ENCODE results near the gene PRDM2. TPM values are rescaled to one million over a fixed set of nuclear protein-coding genes. Genes with fewer than 3 reads are reported as not detected.

The PRDM2 gene
- total and polyA plus RNA-seq, 2 donors (not counting 1 experiment from before 2014, with no cell fraction given), result 9.1 to 11.6 TPM

DNA sequence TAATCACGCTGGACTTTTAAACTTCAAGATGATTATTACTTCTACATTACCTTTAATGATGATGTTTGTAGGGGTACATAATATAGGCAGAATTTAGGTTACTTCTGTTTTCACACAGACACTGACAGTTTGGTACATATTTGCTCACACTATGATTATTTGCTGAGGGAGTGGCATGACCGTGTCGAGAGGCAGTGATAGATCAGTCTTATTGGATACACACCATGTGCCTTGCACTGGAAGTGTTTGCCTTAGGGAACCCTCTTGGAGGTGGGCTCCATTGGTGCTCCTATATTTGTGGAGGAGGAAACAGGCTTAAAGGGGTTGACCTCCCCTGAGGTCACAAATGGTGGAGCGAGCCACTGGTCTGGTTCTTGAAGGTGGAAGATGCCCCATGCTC is 132.1 kb downstream of the PRDM2 start:
- Histone ChIP-seq H3K9ac (ENCODE audit: insufficient read depth, low read length) (no peak overlapping the region), H3K36me3 (ENCODE audit: control insufficient read depth, insufficient read depth, low read length) (no peaks in the 10 kb centered on the region), H3K4me3 (replicated peaks in 1 of 4; ENCODE audit: control extremely low read depth in 1 of 4, insufficient read depth in 1 of 4, low read depth in 3 of 4, low read length in 4 of 4) (no peak overlapping the region), H3K27me3 (ENCODE audit: control insufficient read depth, insufficient read depth, low read length) (no peaks in the 10 kb centered on the region), H2AFZ (ENCODE audit: low read length) (no peak overlapping the region), H3K4me2 (ENCODE audit: extremely low read depth, insufficient read depth, low read length) (no peak overlapping the region), H3K79me2 (ENCODE audit: control insufficient read depth, insufficient read depth, low read length) (no peaks in the 10 kb centered on the region), H3K27ac (ENCODE audit: insufficient read depth, low read length) (no peak overlapping the region), H3K9me3 (ENCODE audit: control insufficient read depth, insufficient read depth, low read depth, low read length) (no peaks in the 10 kb centered on the region), H3K4me1 (ENCODE audit: control insufficient read depth, extremely low read depth, insufficient read depth, low read length) (no peaks in the 10 kb centered on the region), H4K20me1 (ENCODE audit: control insufficient read depth, extremely low read depth, insufficient read depth, low read length) (no peaks in the 10 kb centered on the region)
- TF ChIP-seq EZH2 (IDR thresholded peaks at IDR 0.05; ENCODE audit: low read length, missing control alignments), result no peak
- TF ChIP-seq, protein P1, sequence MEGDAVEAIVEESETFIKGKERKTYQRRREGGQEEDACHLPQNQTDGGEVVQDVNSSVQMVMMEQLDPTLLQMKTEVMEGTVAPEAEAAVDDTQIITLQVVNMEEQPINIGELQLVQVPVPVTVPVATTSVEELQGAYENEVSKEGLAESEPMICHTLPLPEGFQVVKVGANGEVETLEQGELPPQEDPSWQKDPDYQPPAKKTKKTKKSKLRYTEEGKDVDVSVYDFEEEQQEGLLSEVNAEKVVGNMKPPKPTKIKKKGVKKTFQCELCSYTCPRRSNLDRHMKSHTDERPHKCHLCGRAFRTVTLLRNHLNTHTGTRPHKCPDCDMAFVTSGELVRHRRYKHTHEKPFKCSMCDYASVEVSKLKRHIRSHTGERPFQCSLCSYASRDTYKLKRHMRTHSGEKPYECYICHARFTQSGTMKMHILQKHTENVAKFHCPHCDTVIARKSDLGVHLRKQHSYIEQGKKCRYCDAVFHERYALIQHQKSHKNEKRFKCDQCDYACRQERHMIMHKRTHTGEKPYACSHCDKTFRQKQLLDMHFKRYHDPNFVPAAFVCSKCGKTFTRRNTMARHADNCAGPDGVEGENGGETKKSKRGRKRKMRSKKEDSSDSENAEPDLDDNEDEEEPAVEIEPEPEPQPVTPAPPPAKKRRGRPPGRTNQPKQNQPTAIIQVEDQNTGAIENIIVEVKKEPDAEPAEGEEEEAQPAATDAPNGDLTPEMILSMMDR (conservative IDR thresholded peaks at IDR 0.05 in 1 of 2, IDR thresholded peaks at IDR 0.05 in 1 of 2; ENCODE audit: low read depth in 1 of 2, low read length in 2 of 2), result no peak
- no peak for DNase-seq (ENCODE audit: low read depth in 2 of 2)

DNA sequence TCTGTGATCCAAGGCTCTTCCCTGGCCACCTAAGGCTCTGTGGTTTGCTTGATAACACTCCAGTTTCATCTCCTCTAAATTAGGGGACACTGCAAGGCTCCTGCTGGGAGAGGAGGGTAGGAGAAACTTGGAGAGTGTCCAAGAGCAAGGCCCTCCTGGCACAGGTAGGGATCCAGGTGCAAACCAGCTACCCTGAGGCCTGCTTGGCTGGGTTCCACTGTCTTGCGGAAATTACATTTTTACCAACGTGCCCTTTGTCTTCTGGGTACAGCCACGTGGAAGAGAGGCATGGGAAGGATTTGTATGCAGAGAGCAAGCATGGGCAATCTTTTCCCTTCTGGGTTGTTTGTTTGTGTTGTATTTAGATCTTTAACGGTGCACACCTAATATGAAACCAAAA is 132.5 kb downstream of the PRDM2 start:
- H2AFZ ChIP-seq (ENCODE audit: low read length), result no peak overlapping the region
- no peaks in the 10 kb centered on the region for H3K79me2 ChIP-seq (ENCODE audit: control insufficient read depth, insufficient read depth, low read length)
- no peak overlapping the region for H3K27ac ChIP-seq (ENCODE audit: insufficient read depth, low read length)
- no peak overlapping the region for H3K4me2 ChIP-seq (ENCODE audit: extremely low read depth, insufficient read depth, low read length)
- H3K9me3 ChIP-seq (ENCODE audit: control insufficient read depth, insufficient read depth, low read depth, low read length), result no peaks in the 10 kb centered on the region
- no peak for DNase-seq (ENCODE audit: low read depth in 2 of 2)
- no peaks in the 10 kb centered on the region for H3K4me1 ChIP-seq (ENCODE audit: control insufficient read depth, extremely low read depth, insufficient read depth, low read length)
- TF ChIP-seq, protein P1 (conservative IDR thresholded peaks at IDR 0.05 in 1 of 2, IDR thresholded peaks at IDR 0.05 in 1 of 2; ENCODE audit: low read depth in 1 of 2, low read length in 2 of 2), result no peak
- no peak for TF ChIP-seq EZH2 (IDR thresholded peaks at IDR 0.05; ENCODE audit: low read length, missing control alignments)
- no peak overlapping the region for H3K9ac ChIP-seq (ENCODE audit: insufficient read depth, low read length)
- no peaks in the 10 kb centered on the region for H4K20me1 ChIP-seq (ENCODE audit: control insufficient read depth, extremely low read depth, insufficient read depth, low read length)
- H3K36me3 ChIP-seq (ENCODE audit: control insufficient read depth, insufficient read depth, low read length), result no peaks in the 10 kb centered on the region
- no peaks in the 10 kb centered on the region for H3K27me3 ChIP-seq (ENCODE audit: control insufficient read depth, insufficient read depth, low read length)
- H3K4me3 ChIP-seq (replicated peaks in 1 of 4; ENCODE audit: control extremely low read depth in 1 of 4, insufficient read depth in 1 of 4, low read depth in 3 of 4, low read length in 4 of 4), result no peak overlapping the region

DNA sequence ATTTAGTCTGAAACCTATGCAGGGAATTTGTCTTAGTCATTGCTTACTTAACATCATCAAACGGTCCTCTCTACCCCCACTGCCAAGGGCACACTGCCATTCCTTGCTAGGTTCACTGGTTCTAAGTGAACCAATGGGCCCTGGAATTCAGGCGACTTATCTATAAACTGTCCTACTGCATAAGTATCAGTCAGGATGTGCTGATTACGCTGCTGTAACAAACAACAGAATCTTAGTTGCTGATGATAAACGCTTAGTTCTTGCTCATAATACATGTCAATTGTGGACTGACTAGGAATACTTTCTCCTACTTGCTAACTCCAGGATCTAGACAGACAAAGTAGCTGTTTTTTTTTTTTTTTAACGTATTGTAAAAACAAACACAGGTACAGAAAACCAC is 136.1 kb downstream of the PRDM2 start:
- no peak for TF ChIP-seq EZH2 (IDR thresholded peaks at IDR 0.05; ENCODE audit: low read length, missing control alignments)
- TF ChIP-seq, protein P1 (conservative IDR thresholded peaks at IDR 0.05 in 1 of 2, IDR thresholded peaks at IDR 0.05 in 1 of 2; ENCODE audit: low read depth in 1 of 2, low read length in 2 of 2), result no peak
- H4K20me1 ChIP-seq (ENCODE audit: control insufficient read depth, extremely low read depth, insufficient read depth, low read length), result no peaks in the 10 kb centered on the region
- H3K27me3 ChIP-seq (ENCODE audit: control insufficient read depth, insufficient read depth, low read length), result no peaks in the 10 kb centered on the region
- no peak overlapping the region for H3K9ac ChIP-seq (ENCODE audit: insufficient read depth, low read length)
- no peak overlapping the region for H3K4me2 ChIP-seq (ENCODE audit: extremely low read depth, insufficient read depth, low read length)
- H3K9me3 ChIP-seq (ENCODE audit: control insufficient read depth, insufficient read depth, low read depth, low read length), result no peaks in the 10 kb centered on the region
- no peak overlapping the region for H2AFZ ChIP-seq (ENCODE audit: low read length)
- DNase-seq (ENCODE audit: low read depth in 2 of 2), result no peak
- no peak overlapping the region for H3K4me3 ChIP-seq (replicated peaks in 1 of 4; ENCODE audit: control extremely low read depth in 1 of 4, insufficient read depth in 1 of 4, low read depth in 3 of 4, low read length in 4 of 4)
- no peak overlapping the region for H3K27ac ChIP-seq (ENCODE audit: insufficient read depth, low read length)
- H3K36me3 ChIP-seq (ENCODE audit: control insufficient read depth, insufficient read depth, low read length), result no peaks in the 10 kb centered on the region
- H3K79me2 ChIP-seq (ENCODE audit: control insufficient read depth, insufficient read depth, low read length), result no peaks in the 10 kb centered on the region
- H3K4me1 ChIP-seq (ENCODE audit: control insufficient read depth, extremely low read depth, insufficient read depth, low read length), result no peaks in the 10 kb centered on the region
